AG09319 (cell line): ENCODE results near the gene URGCP.

Source experiments
- DNase-seq: peaks from one replicate; pipeline ENCODE4 v3.0.0-alpha.2; 2010; ENCODE audit warnings: low read depth; ENCODE audit errors: extremely low read depth
- CTCF ChIP-seq: IDR thresholded peaks from 2 replicates; pipeline ENCODE4 v1.5.1; 2011; ENCODE audit warnings: low read depth, mild to moderate bottlenecking, inconsistent platforms, low read length, moderate library complexity

URGCP gene

DNA sequence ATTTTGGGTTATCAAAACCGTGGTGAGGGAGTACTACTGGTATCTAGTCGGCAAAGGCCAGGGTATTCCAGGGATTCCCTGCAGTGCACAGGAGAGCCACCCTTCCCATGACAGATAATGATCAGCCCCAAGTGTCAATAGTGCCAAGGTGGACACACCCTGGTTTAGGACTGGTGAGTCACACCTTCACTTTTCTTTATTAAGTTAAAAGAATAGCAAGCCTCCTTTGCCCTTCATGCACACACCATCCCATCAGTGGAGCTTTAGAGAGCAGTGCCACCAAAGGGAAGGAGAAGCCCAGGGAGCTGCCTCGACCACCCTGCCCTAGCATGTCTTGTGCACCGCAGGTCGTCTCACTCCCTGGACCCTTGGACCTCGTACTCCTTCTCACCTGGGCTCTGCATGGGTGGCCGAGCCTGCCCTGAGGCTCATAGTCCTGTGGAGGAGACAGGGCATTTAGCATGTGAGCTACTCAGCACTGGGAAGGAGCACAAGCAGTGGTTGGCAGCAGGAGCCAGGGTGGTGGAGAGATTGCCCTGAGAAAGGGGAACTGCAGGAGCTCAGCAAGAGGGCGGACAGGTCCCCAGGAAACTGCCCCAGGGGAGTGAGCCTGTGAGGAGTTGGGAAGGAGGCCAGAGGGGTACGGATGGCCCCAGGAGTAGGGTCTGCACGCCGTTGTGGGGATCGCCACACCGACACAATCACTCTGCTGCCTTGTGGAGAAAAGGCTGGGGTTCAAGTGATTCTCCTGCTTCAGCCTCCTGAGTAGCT lies 37.2 kb upstream of the URGCP start:
- TF ChIP-seq CTCF, result no peak
- DNase-seq, result no peak

GRCh38 chr7:43942997-43943396 lies 36.6 kb upstream of the URGCP start:
- no peak for DNase-seq
- no peak; the same call in 1 of the 2 replicates for TF ChIP-seq CTCF

DNA sequence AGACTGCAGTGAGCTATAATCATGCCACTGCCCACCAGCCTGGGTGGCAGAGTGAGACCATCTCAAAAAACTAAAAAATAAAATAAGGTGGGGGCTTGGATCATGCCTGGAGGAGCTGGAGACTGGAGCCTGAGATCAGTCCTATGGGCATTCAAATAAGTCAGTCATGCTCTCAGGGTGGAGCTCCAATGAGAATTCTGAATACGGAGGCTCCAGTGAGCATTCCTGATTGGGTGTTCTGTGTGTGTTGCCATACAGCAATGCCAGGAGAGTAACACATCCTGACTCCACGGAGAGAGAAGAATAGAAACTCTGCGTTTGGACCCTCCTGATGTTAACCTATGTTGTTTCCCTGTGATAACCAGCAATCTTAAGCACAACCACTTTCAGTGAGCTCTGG lies 35.9 kb upstream of the URGCP start:
- DNase-seq, result no peak
- TF ChIP-seq CTCF, result no peak

DNA sequence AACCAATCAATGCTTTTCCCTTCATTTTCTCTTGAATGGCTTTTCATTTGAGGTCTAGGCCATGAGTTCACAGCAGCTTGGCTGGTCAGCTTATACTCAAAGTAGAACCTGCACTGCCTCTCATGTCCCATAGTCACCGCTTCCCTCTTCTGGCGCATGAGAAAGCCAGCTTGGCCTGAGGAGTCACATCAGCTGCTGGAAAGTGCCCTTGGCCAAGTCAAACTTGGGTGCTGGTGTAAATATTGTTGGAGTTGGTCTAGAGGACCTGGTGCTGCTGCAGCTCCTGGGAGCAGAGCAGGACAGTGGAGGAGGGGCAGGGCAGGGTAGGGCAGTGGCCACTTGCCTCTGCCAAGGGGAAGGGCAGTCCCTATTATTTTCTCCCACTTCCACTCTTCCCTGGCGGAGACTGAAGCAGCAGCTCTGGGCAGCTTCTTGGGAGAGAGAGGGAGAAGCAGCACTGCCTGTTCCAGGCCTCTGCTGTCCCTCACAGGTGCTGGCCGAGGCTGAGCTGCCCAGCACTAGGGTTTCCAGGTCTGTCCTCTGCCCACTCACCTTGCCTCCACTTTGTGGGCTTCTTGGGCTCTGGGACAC lies 32.6 kb upstream of the URGCP start:
- TF ChIP-seq CTCF, result no peak
- DNase-seq, result no peak

DNA sequence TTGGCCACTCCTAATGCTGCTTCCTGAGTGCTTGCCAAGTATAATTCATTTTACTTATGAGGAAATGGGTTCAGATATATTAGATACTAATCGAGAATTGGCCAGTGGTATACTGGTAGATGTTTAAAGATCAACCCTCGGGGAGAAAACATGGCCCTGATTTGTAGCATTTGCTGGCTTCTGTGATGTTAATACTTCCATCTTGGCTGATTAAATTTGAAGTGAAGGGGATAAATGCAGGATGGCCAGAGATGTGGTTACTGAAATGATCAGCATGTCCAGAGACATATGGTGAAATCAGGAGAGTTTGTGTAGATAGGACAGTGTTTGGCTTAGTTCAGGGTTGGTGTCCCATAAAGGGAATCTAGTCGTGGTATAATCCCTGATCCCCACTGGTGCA lies 31.0 kb upstream of the URGCP start:
- no peak for TF ChIP-seq CTCF
- DNase-seq, result no peak

DNA sequence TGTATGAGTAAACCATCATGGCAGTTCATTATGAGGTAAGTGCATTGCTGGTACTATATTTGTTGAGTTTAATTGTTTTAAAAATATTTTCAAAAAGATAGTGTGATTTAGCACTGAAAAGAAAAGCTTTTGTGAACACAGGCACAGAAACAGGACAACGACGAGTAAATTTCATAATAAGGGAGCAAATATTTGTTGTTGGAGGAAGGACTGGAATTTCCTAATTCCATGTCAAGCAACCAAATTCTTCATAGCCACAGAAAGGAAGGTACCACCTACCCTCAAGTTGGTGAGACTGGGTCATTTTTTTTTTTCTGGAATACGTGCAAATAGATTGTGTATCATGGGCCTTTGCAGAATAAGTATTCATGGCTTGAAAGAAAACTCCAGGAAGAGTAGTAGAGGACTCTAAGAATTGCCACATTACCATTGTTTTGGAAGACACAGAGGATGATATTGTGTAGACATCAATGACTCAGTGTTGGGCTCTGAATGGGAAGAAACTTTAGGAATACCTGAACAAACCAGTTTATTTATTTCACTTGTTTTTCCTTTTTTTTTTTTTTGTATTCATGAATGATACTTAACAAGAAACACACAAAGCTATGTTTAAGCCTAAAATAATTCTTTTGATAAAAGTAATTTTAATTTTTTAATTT lies 27.6 kb upstream of the URGCP start:
- TF ChIP-seq CTCF, result no peak
- DNase-seq, result no peak

DNA sequence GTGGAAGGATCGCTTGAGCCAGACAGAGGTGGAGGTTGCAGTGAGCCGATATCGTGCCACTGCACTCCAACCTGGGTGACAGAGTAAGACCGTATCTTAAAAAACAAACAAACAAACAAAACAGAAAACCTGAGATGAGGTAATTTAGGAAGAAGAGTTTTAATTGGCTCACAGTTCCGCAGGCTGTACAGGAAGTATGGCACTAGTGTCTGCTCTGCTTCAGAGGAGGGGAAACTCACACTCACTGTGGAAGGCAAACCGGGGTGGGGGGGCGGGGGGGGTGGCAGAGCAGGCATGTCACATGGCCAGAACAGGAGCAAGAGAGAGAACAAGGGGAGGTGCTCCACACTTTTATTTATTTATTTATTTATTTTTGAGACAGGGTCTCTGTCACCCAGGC lies 24.9 kb upstream of the URGCP start:
- DNase-seq, result no peak
- TF ChIP-seq CTCF, result no peak
